Liver (tissue), 9 donors: ENCODE measurements around the gene PHIP. TPM values are rescaled to one million over a fixed set of nuclear protein-coding genes. Genes with fewer than 3 reads are reported as not detected.

Experiments
- DNase-seq: peaks from one replicate; pipeline ENCODE4 v3.0.0-alpha.2; 2017; ENCODE audit warnings: low spot score
- H3K27ac ChIP-seq, 2 donors: one replicate each; pipeline ENCODE4 v1.7.0; 2013; ENCODE audit warnings: inconsistent platforms in 2 of 2, low read length in 2 of 2, control low read depth in 1 of 2, low read depth in 1 of 2, mild to moderate bottlenecking in 1 of 2
- H3K27me3 ChIP-seq, 4 donors: one replicate each; pipeline versions ENCODE4 v1.6.1 to v1.7.0; 2013; ENCODE audit warnings: low read length in 3 of 4, inconsistent platforms in 1 of 4, mild to moderate bottlenecking in 1 of 4, moderate library complexity in 1 of 4; ENCODE audit not compliant: control insufficient read depth in 4 of 4, insufficient read depth in 4 of 4
- H3K36me3 ChIP-seq, 4 donors: one replicate each; pipeline versions ENCODE4 v1.6.1 to v1.7.0; 2013; ENCODE audit warnings: low read length in 3 of 4, mild to moderate bottlenecking in 3 of 4, low read depth in 1 of 4, moderate library complexity in 1 of 4; ENCODE audit not compliant: control insufficient read depth in 4 of 4, insufficient read depth in 3 of 4
- H3K4me1 ChIP-seq, 4 donors: one replicate each; pipeline versions ENCODE4 v1.6.1 to v1.7.0; 2013; ENCODE audit warnings: low read length in 3 of 4, mild to moderate bottlenecking in 3 of 4, moderate library complexity in 1 of 4; ENCODE audit not compliant: control insufficient read depth in 4 of 4, insufficient read depth in 4 of 4
- H3K4me3 ChIP-seq, 3 donors: one replicate each; pipeline versions ENCODE4 v1.6.1 to v1.7.0; 2013; ENCODE audit warnings: low read length in 3 of 3, control low read depth in 1 of 3, low read depth in 1 of 3, mild to moderate bottlenecking in 1 of 3
- H3K9ac ChIP-seq, 2 donors: one replicate each; pipeline ENCODE4 v1.7.0; 2013; ENCODE audit warnings: low read length in 2 of 2, mild to moderate bottlenecking in 2 of 2, moderate library complexity in 2 of 2, control low read depth in 1 of 2, low read depth in 1 of 2
- H3K9me3 ChIP-seq, 4 donors: one replicate each; pipeline versions ENCODE4 v1.6.1 to v1.7.0; 2013; ENCODE audit warnings: low read length in 3 of 4; ENCODE audit not compliant: control insufficient read depth in 4 of 4
- FOXA1 ChIP-seq: IDR thresholded peaks from 2 replicates; pipeline ENCODE4 v1.6.1; 2016; ENCODE audit warnings: antibody characterized with exemption
- FOXA2 ChIP-seq: IDR thresholded peaks from 2 replicates; pipeline ENCODE4 v1.6.1; 2016; ENCODE audit warnings: antibody characterized with exemption
- GABPA ChIP-seq, 2 donors: IDR thresholded peaks in 1 of 2; conservative IDR thresholded peaks in 1 of 2; 2 replicates each; pipeline ENCODE4 v1.6.1; 2016; ENCODE audit warnings: antibody characterized with exemption in 2 of 2, mild to moderate bottlenecking in 1 of 2, moderate library complexity in 1 of 2
- HNF4A ChIP-seq, 2 donors: conservative IDR thresholded peaks; 2 replicates each; pipeline ENCODE4 v1.6.1; 2016; ENCODE audit warnings: antibody characterized with exemption in 2 of 2, mild to moderate bottlenecking in 2 of 2
- HNF4G ChIP-seq: IDR thresholded peaks from 2 replicates; pipeline ENCODE4 v1.6.1; 2016; ENCODE audit warnings: antibody characterized with exemption
- NR2F2 ChIP-seq: IDR thresholded peaks from 2 replicates; pipeline ENCODE4 v1.6.1; 2016; ENCODE audit warnings: antibody characterized with exemption
- RAD21 ChIP-seq, 2 donors: IDR thresholded peaks; 2 replicates each; pipeline ENCODE4 v1.6.1; 2016; ENCODE audit warnings: antibody characterized with exemption in 2 of 2, mild to moderate bottlenecking in 2 of 2
- TAF1 ChIP-seq: conservative IDR thresholded peaks from 2 replicates; pipeline ENCODE4 v1.6.1; 2016; ENCODE audit warnings: antibody characterized with exemption, mild to moderate bottlenecking
- WGBS: extraction: QIAGEN DNeasy Blood & Tissue Kit; methylation state at CpG from one replicate; pipeline ENCODE4 v1.1.7; 2013; 5-methylcytosine and 5-hydroxymethylcytosine counted together
- polyA plus RNA-seq, 2 donors: library from polyadenylated mRNA; stranded (reverse) in 1 of 2; unstranded in 1 of 2; fragments of 200-250 nt in 1 of 2; fragments of >200 nt in 1 of 2; fragmentation: Nextera tagmentation in 1 of 2; extraction: Ambion mirVana in 1 of 2; gene quantifications; one replicate each; pipeline versions ENCODE4 v1.2.1 to v1.2.3, GENCODE V29; 2013 to 2015
- total RNA-seq, 2 donors: library from RNA; depleted of rRNA; stranded (reverse); fragments of >200 nt; gene quantifications; one replicate each; pipeline ENCODE4 v1.2.3, GENCODE V29; 2014
- TF ChIP-seq, protein P1 (sequence below): IDR thresholded peaks from 2 replicates; pipeline ENCODE4 v1.6.1; 2016; ENCODE audit warnings: antibody characterized with exemption
- TF ChIP-seq, protein P2 (sequence below): IDR thresholded peaks from 2 replicates; pipeline ENCODE4 v1.6.1; 2016; ENCODE audit warnings: antibody characterized with exemption
- TF ChIP-seq, protein P3 (sequence below): IDR thresholded peaks from 2 replicates; pipeline ENCODE4 v1.6.1; 2016; ENCODE audit warnings: antibody characterized with exemption, mild to moderate bottlenecking
- TF ChIP-seq, protein P4 (sequence below): IDR thresholded peaks from 2 replicates; pipeline ENCODE4 v1.6.1; 2016; ENCODE audit warnings: antibody characterized with exemption
- TF ChIP-seq, protein P5 (sequence below): fragments of 150-350 bp; IDR thresholded peaks from 2 replicates; pipeline ENCODE4 v1.5.1; 2017; ENCODE audit warnings: improper control_type of control experiment, low read depth, low read length; ENCODE audit not compliant: missing input control
- donor health status: healthy.
- donor health status: healthy.
- donor health status: healthy.
- donor health status: healthy.
- donor health status: healthy.

The PHIP gene
- total and polyA plus RNA-seq, 4 donors, result 1.6 to 22.4 (median 9.4) TPM

DNA sequence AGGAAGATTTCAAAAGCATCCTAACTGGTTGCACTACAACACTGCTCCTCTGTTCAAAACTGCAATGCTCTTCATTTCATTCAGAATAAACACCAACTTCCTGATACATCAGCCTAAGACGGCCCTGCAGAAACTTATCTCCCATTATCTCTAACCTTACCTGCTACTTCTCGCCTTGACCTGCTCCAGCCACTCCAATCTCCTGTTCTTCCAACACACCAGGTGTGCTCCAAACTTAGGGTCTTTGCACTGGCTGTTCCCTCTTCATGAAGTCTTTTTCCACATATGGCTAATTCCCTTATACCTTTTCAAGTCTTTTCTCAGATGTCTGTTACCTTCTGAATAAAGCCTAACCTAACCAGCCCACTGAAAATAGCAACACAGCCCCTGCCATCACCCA lies 32.1 kb downstream of the PHIP start (continued):
- TF ChIP-seq RAD21 (IDR thresholded peaks at IDR 0.05), result no peak

DNA sequence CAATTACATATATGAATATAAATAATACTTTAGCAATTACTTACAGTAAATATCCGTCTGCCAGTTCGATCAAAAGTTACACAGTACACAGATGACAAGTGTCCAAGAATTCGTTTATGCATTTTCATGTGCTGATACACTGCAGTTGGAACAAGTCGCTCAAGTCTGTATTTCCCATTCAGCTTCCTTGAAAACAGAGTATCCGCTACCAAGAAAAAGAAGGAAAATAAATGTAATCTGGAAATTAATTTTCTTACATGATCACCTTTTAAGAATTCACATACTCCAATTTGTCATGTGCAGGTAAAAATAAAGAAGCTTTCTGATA lies 35.3 kb downstream of the PHIP start:
- 77% methylated on average over 5 of the region's 5 CpGs for WGBS

DNA sequence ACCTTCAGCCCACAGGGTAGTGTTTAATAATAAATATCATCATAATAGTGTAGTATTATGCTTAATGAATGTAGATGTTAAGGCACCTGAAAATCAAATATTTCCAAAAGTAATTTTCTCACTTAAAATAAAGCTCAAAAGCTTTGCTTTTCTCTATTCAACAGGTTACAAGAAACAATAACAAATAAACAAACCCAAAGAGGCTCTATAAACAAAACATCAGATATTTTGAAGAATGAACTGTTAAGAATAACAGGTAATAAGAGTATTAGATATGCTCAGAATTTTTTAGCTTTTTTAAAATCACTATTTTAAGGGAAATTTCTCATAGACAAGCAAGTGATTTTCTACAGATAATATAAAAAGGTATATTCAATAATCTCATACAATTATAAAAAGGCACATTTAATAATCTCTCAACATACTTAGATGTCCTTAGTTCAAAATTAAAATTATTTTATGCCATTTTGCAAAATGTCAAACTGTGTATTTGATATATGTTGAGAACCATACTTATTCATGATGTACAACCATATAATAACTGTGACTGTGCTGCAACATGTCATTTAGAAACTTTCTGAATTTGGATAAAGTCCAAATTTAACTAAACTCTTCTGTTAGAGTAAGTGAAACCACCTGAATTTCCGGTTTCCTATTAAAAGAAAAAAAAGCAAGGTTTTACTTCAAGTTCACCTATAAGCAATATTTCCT lies 35.8 kb downstream of the PHIP start:
- Histone ChIP-seq H3K36me3 (peaks cover 3 to 7% (median 5%) of the 10 kb centered on the region in 4 donors), H3K27ac (no peak overlapping the region), H3K9ac (no peak overlapping the region), H3K27me3 (no peaks in the 10 kb centered on the region), H3K4me3 (no peak overlapping the region), H3K4me1 (no peaks in the 10 kb centered on the region), H3K9me3 (no peaks in the 10 kb centered on the region)
- WGBS, result 70% methylated on average over 1 of the region's 1 CpG
- no peak for DNase-seq
- TF ChIP-seq, protein P1, sequence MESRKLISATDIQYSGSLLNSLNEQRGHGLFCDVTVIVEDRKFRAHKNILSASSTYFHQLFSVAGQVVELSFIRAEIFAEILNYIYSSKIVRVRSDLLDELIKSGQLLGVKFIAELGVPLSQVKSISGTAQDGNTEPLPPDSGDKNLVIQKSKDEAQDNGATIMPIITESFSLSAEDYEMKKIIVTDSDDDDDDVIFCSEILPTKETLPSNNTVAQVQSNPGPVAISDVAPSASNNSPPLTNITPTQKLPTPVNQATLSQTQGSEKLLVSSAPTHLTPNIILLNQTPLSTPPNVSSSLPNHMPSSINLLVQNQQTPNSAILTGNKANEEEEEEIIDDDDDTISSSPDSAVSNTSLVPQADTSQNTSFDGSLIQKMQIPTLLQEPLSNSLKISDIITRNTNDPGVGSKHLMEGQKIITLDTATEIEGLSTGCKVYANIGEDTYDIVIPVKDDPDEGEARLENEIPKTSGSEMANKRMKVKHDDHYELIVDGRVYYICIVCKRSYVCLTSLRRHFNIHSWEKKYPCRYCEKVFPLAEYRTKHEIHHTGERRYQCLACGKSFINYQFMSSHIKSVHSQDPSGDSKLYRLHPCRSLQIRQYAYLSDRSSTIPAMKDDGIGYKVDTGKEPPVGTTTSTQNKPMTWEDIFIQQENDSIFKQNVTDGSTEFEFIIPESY, result no peak
- TF ChIP-seq, protein P2, sequence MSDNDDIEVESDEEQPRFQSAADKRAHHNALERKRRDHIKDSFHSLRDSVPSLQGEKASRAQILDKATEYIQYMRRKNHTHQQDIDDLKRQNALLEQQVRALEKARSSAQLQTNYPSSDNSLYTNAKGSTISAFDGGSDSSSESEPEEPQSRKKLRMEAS, result no peak
- TF ChIP-seq RAD21 (IDR thresholded peaks at IDR 0.05), result no peak
- TF ChIP-seq HNF4A (conservative IDR thresholded peaks at IDR 0.05), result no peak
- TF ChIP-seq NR2F2, result no peak
- TF ChIP-seq TAF1, result no peak
- TF ChIP-seq, protein P3, sequence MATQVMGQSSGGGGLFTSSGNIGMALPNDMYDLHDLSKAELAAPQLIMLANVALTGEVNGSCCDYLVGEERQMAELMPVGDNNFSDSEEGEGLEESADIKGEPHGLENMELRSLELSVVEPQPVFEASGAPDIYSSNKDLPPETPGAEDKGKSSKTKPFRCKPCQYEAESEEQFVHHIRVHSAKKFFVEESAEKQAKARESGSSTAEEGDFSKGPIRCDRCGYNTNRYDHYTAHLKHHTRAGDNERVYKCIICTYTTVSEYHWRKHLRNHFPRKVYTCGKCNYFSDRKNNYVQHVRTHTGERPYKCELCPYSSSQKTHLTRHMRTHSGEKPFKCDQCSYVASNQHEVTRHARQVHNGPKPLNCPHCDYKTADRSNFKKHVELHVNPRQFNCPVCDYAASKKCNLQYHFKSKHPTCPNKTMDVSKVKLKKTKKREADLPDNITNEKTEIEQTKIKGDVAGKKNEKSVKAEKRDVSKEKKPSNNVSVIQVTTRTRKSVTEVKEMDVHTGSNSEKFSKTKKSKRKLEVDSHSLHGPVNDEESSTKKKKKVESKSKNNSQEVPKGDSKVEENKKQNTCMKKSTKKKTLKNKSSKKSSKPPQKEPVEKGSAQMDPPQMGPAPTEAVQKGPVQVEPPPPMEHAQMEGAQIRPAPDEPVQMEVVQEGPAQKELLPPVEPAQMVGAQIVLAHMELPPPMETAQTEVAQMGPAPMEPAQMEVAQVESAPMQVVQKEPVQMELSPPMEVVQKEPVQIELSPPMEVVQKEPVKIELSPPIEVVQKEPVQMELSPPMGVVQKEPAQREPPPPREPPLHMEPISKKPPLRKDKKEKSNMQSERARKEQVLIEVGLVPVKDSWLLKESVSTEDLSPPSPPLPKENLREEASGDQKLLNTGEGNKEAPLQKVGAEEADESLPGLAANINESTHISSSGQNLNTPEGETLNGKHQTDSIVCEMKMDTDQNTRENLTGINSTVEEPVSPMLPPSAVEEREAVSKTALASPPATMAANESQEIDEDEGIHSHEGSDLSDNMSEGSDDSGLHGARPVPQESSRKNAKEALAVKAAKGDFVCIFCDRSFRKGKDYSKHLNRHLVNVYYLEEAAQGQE, result no peak
- no peak for TF ChIP-seq GABPA (IDR thresholded peaks at IDR 0.05 in 1 of 2, conservative IDR thresholded peaks at IDR 0.05 in 1 of 2)
- TF ChIP-seq, protein P4, sequence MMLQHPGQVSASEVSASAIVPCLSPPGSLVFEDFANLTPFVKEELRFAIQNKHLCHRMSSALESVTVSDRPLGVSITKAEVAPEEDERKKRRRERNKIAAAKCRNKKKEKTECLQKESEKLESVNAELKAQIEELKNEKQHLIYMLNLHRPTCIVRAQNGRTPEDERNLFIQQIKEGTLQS, result no peak
- TF ChIP-seq FOXA1, result no peak
- no peak for TF ChIP-seq FOXA2
- TF ChIP-seq HNF4G, result no peak

More for the DNA sequence above, 35.3 kb downstream of the PHIP start:
- no peak for DNase-seq
- Histone ChIP-seq H3K27me3 (no peaks in the 10 kb centered on the region), H3K36me3 (peaks cover 3 to 7% (median 5%) of the 10 kb centered on the region in 4 donors), H3K9ac (no peak overlapping the region), H3K27ac (no peak overlapping the region), H3K4me1 (no peaks in the 10 kb centered on the region), H3K9me3 (no peaks in the 10 kb centered on the region), H3K4me3 (no peak overlapping the region)
- no peak for TF ChIP-seq FOXA2
- TF ChIP-seq, protein P3, result no peak
- TF ChIP-seq, protein P5, sequence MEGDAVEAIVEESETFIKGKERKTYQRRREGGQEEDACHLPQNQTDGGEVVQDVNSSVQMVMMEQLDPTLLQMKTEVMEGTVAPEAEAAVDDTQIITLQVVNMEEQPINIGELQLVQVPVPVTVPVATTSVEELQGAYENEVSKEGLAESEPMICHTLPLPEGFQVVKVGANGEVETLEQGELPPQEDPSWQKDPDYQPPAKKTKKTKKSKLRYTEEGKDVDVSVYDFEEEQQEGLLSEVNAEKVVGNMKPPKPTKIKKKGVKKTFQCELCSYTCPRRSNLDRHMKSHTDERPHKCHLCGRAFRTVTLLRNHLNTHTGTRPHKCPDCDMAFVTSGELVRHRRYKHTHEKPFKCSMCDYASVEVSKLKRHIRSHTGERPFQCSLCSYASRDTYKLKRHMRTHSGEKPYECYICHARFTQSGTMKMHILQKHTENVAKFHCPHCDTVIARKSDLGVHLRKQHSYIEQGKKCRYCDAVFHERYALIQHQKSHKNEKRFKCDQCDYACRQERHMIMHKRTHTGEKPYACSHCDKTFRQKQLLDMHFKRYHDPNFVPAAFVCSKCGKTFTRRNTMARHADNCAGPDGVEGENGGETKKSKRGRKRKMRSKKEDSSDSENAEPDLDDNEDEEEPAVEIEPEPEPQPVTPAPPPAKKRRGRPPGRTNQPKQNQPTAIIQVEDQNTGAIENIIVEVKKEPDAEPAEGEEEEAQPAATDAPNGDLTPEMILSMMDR, result no peak
